T-cell (primary cell): ENCODE data around the gene BRINP2. TPM values are rescaled to one million over a fixed set of nuclear protein-coding genes. Genes with fewer than 3 reads are reported as not detected.

Source experiments
- ATAC-seq, 4 experiments: fragments of 200-7000 bp in 3 of 4; fragments of 150-1000 bp in 1 of 4; cut with Tn5 transposase; replicated peaks in 1 of 4; 1 replicate in 3 of 4; 2 replicates in 1 of 4; pipeline ENCODE4 v1.10.0; 2021; ENCODE audit warnings: moderate library complexity in 3 of 4, mild to moderate bottlenecking in 2 of 4, moderate number of reproducible peaks in 1 of 4
- CTCF ChIA-PET, 2 donors: fragments of 300-600 bp; sonication (Branson Sonifier 250); formaldehyde crosslinking; loops; one replicate each; lab custom pipeline; 2022; ENCODE audit warnings: antibody characterized with exemption in 2 of 2; lab: Charles Lee
- POLR2A ChIA-PET, 2 donors: fragments of 300-600 bp; sonication (Branson Sonifier 250); formaldehyde crosslinking; loops; one replicate each; lab custom pipeline; 2022; ENCODE audit warnings: antibody characterized with exemption in 2 of 2; lab: Charles Lee
- DNase-seq, 35 experiments: peaks; one replicate each; pipeline versions ENCODE4 v3.0.0 to v3.0.0-alpha.2; 2013 to 2023
- H3K27ac ChIP-seq: one replicate; pipeline ENCODE4 v1.5.1; 2013; ENCODE audit warnings: low read length
- H3K27me3 ChIP-seq, 2 experiments: replicated peaks in 1 of 2; 1 replicate in 1 of 2; 2 replicates in 1 of 2; pipeline versions ENCODE4 v1.6.1 to v1.7.0; 2013; ENCODE audit warnings: low read length in 1 of 2, mixed read lengths in 1 of 2; ENCODE audit not compliant: control insufficient read depth in 2 of 2, insufficient read depth in 2 of 2; ENCODE audit errors: extremely low read depth in 1 of 2
- H3K36me3 ChIP-seq, 2 donors: 1 replicate in 1 of 2; 2 replicates in 1 of 2; pipeline versions ENCODE4 v1.6.1 to v1.7.0; 2013; ENCODE audit warnings: low read length in 1 of 2; ENCODE audit not compliant: control insufficient read depth in 2 of 2, insufficient read depth in 1 of 2; ENCODE audit errors: extremely low read depth in 1 of 2
- H3K4me1 ChIP-seq, 2 experiments: 1 replicate in 1 of 2; 2 replicates in 1 of 2; pipeline versions ENCODE4 v1.6.1 to v1.7.0; 2013; ENCODE audit warnings: low read length in 2 of 2, mixed read lengths in 1 of 2; ENCODE audit not compliant: insufficient read depth in 2 of 2, control insufficient read depth in 1 of 2; ENCODE audit errors: extremely low read depth in 1 of 2
- H3K4me3 ChIP-seq, 2 donors: 1 replicate in 1 of 2; 2 replicates in 1 of 2; pipeline versions ENCODE4 v1.5.1 to v1.7.0; 2013; ENCODE audit warnings: mild to moderate bottlenecking in 2 of 2, low read length in 1 of 2, moderate library complexity in 1 of 2; ENCODE audit not compliant: control insufficient read depth in 1 of 2; ENCODE audit errors: extremely low read depth in 1 of 2
- H3K9me3 ChIP-seq: 2 replicates; pipeline ENCODE4 v1.7.0; 2013
- H3K27ac Mint-ChIP-seq, 2 donors: one replicate each; pipeline ENCODE4 v1.8.0; 2020 to 2021; ENCODE audit warnings: mild to moderate bottlenecking in 2 of 2, mixed read lengths in 2 of 2
- H3K27me3 Mint-ChIP-seq, 2 donors: one replicate each; pipeline ENCODE4 v1.8.0; 2021 to 2022; ENCODE audit warnings: mixed read lengths in 2 of 2
- H3K36me3 Mint-ChIP-seq: one replicate; pipeline ENCODE4 v1.8.0; 2021; ENCODE audit warnings: mixed read lengths
- H3K4me1 Mint-ChIP-seq, 3 donors: one replicate each; pipeline ENCODE4 v1.8.0; 2020 to 2022; ENCODE audit warnings: mixed read lengths in 3 of 3, mild to moderate bottlenecking in 1 of 3
- H3K4me3 Mint-ChIP-seq, 3 donors: one replicate each; pipeline ENCODE4 v1.8.0; 2020 to 2022; ENCODE audit warnings: mild to moderate bottlenecking in 3 of 3, mixed read lengths in 3 of 3, moderate library complexity in 3 of 3
- H3K9me3 Mint-ChIP-seq, 3 donors: one replicate each; pipeline ENCODE4 v1.8.0; 2020 to 2022; ENCODE audit warnings: mixed read lengths in 3 of 3
- WGBS: methylation state at CpG from one replicate; pipeline ENCODE4 v1.1.5; 2013; ENCODE audit warnings: missing lambda C conversion rate; ENCODE audit not compliant: insufficient coverage; 5-methylcytosine and 5-hydroxymethylcytosine counted together
- total RNA-seq, 35 experiments: library from RNA in 6 of 35; stranded (reverse) in 6 of 35; fragments of 120-200 nt in 1 of 35; gene quantifications; one replicate each; pipeline versions ENCODE4 v1.2.1 to v1.2.4 and lab custom pipeline; 2013 to 2026

The BRINP2 gene
- total RNA-seq, 5 donors from 2014 or later (not counting 1 experiment from before 2014, with no cell fraction given): 0.06 TPM; not detected in 4

DNA sequence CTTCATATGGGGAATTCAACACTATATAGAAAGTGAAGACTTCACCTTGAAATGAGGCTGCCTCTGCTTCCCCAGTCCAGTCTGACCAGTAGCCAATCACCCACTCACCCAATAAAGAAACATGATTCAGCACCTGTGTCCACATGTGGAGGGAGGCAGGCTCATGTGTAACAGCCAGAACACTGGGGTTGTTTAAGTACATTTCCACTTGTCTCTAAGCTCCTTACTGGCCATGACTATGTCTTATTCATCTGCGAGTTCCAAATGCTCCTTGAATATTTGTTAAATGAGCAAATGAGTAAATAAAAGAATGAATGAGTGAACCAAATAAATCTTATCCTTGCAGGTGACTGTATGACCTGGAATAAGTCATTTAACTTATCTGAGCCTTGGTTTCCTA, 100.1 kb downstream of the BRINP2 start:
- peaks cover 6 to 16% (median 11%) of the 10 kb centered on the region in 3 donors for H3K9me3 Mint-ChIP-seq
- H3K27me3 Mint-ChIP-seq: no peaks in the 10 kb centered on the region
- ChIA-PET POLR2A (no interaction called here), CTCF (no interaction called here)
- no peak overlapping the region for H3K4me3 Mint-ChIP-seq
- WGBS: no CpG with 5 or more reads among the region's 1 CpG
- no peaks in the 10 kb centered on the region for H3K27me3 ChIP-seq
- no peaks in the 10 kb centered on the region for H3K36me3 Mint-ChIP-seq
- H3K9me3 ChIP-seq: no peaks in the 10 kb centered on the region
- H3K4me1 ChIP-seq: no peaks in the 10 kb centered on the region
- H3K4me1 Mint-ChIP-seq: no peaks in the 10 kb centered on the region
- H3K27ac ChIP-seq: no peak overlapping the region
- DNase-seq (no peak), ATAC-seq (no peak)
- no peak overlapping the region for H3K4me3 ChIP-seq
- no peak overlapping the region for H3K27ac Mint-ChIP-seq
- no peaks in the 10 kb centered on the region for H3K36me3 ChIP-seq

DNA sequence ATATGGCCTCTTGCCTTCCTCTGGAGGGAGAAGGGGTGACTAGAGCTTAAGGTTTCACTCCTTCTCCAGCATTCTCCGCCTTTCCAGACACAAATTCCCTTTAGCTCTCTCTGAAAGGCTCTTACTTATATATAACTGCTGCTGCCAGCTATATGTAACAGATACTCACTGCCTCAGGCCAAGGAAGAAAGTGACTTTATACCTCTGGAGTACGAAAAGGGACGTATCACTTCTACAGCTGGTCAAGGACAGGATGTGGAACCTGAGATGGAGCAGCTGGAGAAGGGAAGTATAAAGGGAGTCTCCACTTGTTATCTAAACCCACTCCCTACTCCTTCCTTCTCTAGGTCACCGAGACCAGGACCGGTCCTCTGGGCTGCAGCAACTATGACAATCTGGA, 102.4 kb downstream of the BRINP2 start:
- Histone ChIP-seq H3K27me3 (no peaks in the 10 kb centered on the region), H3K4me1 (no peaks in the 10 kb centered on the region), H3K27ac (no peak overlapping the region), H3K36me3 (no peaks in the 10 kb centered on the region), H3K9me3 (no peaks in the 10 kb centered on the region), H3K4me3 (no peak overlapping the region)
- no peak overlapping the region for H3K27ac Mint-ChIP-seq
- no CpG with 5 or more reads among the region's 5 CpGs for WGBS
- no peaks in the 10 kb centered on the region for H3K36me3 Mint-ChIP-seq
- H3K4me3 Mint-ChIP-seq: no peak overlapping the region
- ChIA-PET CTCF (no interaction called here), POLR2A (no interaction called here)
- H3K4me1 Mint-ChIP-seq: no peaks in the 10 kb centered on the region
- no peaks in the 10 kb centered on the region for H3K27me3 Mint-ChIP-seq
- DNase-seq: no peak
- H3K9me3 Mint-ChIP-seq: peaks cover 6 to 22% (median 7%) of the 10 kb centered on the region in 3 donors
- ATAC-seq: no peak

GRCh38 chr1:177274687-177275211, 104.0 kb downstream of the BRINP2 start:
- Mint-ChIP-seq H3K4me1 (no peaks in the 10 kb centered on the region), H3K27me3 (no peaks in the 10 kb centered on the region), H3K27ac (no peak overlapping the region), H3K4me3 (no peak overlapping the region), H3K9me3 (peaks cover 6 to 22% (median 7%) of the 10 kb centered on the region in 3 donors), H3K36me3 (no peaks in the 10 kb centered on the region)
- no peaks in the 10 kb centered on the region for H3K27me3 ChIP-seq
- H3K4me1 ChIP-seq: no peaks in the 10 kb centered on the region
- no peaks in the 10 kb centered on the region for H3K36me3 ChIP-seq
- DNase-seq (no peak), ATAC-seq (no peak)
- H3K27ac ChIP-seq: no peak overlapping the region
- no peaks in the 10 kb centered on the region for H3K9me3 ChIP-seq
- POLR2A ChIA-PET: no interaction called here
- CTCF ChIA-PET: no interaction called here
- no peak overlapping the region for H3K4me3 ChIP-seq
- WGBS: 50% methylated on average over 1 of the region's 5 CpGs

GRCh38 chr1:177275736-177276135, 105.0 kb downstream of the BRINP2 start:
- Histone ChIP-seq H3K4me1 (no peaks in the 10 kb centered on the region), H3K27ac (no peak overlapping the region), H3K36me3 (no peaks in the 10 kb centered on the region), H3K27me3 (no peaks in the 10 kb centered on the region), H3K4me3 (no peak overlapping the region), H3K9me3 (no peaks in the 10 kb centered on the region)
- no peak for DNase-seq
- Mint-ChIP-seq H3K27me3 (no peaks in the 10 kb centered on the region), H3K9me3 (peaks cover 6 to 22% (median 7%) of the 10 kb centered on the region in 3 donors), H3K4me1 (no peaks in the 10 kb centered on the region), H3K36me3 (no peaks in the 10 kb centered on the region), H3K27ac (no peak overlapping the region), H3K4me3 (no peak overlapping the region)
- ATAC-seq: no peak
- ChIA-PET CTCF (no interaction called here), POLR2A (no interaction called here)
- 38% methylated on average over 1 of the region's 1 CpG for WGBS

DNA sequence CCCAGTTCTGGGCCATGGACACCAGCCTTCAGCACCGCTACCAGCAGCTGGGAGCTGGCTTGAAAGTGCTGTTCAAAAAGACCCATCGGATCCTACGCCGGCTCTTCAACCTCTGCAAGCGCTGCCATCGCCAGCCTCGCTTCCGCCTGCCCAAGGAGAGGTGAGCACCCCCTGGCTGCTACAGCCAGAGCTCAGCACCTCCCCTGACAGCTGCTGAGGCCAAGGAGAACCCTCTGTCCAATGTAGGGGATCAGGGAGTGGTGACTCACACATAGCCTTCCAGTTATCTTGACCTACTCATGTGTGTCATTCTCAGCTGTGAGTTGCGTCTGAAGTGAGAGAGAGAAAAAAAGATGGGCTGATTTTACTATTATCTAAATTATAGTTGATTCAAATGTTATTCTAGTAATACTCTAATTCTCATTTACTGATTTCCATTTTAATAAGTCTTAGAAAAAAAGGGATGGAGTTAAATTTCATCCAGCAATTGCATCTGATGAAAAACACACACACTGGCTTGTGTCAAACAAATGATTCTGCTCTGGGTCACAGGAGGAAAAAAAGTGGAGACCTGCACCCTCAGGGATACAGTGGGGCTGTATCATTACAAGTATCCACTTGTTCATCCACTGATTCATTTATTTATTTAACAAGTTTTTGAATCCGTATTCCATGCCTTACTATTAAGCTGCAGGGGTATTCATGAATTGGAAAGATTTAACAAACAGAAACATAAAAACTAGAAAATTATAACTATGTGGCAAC, 108.0 kb downstream of the BRINP2 start:
- Mint-ChIP-seq H3K9me3 (peaks cover 3 to 10% (median 4%) of the 10 kb centered on the region in 3 donors), H3K36me3 (no peaks in the 10 kb centered on the region), H3K4me1 (no peaks in the 10 kb centered on the region), H3K27me3 (no peaks in the 10 kb centered on the region), H3K27ac (no peak overlapping the region), H3K4me3 (no peak overlapping the region)
- DNase-seq (no peak), ATAC-seq (no peak)
- ChIA-PET POLR2A (no interaction called here), CTCF (no interaction called here)
- WGBS: 86% methylated on average over 6 of the region's 10 CpGs
- H3K4me1 ChIP-seq: no peaks in the 10 kb centered on the region
- no peaks in the 10 kb centered on the region for H3K36me3 ChIP-seq
- no peaks in the 10 kb centered on the region for H3K27me3 ChIP-seq
- no peak overlapping the region for H3K27ac ChIP-seq
- no peaks in the 10 kb centered on the region for H3K9me3 ChIP-seq
- no peak overlapping the region for H3K4me3 ChIP-seq

- no peak overlapping the region for H3K4me3 ChIP-seq
- no peak for DNase-seq
- Mint-ChIP-seq H3K4me3 (no peak overlapping the region), H3K4me1 (no peaks in the 10 kb centered on the region), H3K9me3 (peaks cover 2 to 5% (median 3%) of the 10 kb centered on the region in 3 donors), H3K27me3 (no peaks in the 10 kb centered on the region), H3K36me3 (no peaks in the 10 kb centered on the region), H3K27ac (no peak overlapping the region)
- ATAC-seq: no peak
- H3K36me3 ChIP-seq: no peaks in the 10 kb centered on the region
- ChIA-PET CTCF (no interaction called here), POLR2A (no interaction called here)
- no peaks in the 10 kb centered on the region for H3K4me1 ChIP-seq
- WGBS: no CpG with 5 or more reads among the region's 5 CpGs
- H3K27ac ChIP-seq: no peak overlapping the region
- H3K27me3 ChIP-seq: no peaks in the 10 kb centered on the region
- H3K9me3 ChIP-seq: no peaks in the 10 kb centered on the region
These were observed 111.1 kb downstream of the BRINP2 start for GRCh38 chr1:177281901-177282300.
